GM18907 (cell line): ENCODE data around the gene ISLR.

Experiments used
- ATAC-seq: cut with Tn5 transposase; IDR thresholded peaks from one replicate; pipeline ENCODE4 v1.9.1; 2021; ENCODE audit warnings: mild to moderate bottlenecking, moderate library complexity; ENCODE audit not compliant: unreplicated experiment

ISLR gene

DNA sequence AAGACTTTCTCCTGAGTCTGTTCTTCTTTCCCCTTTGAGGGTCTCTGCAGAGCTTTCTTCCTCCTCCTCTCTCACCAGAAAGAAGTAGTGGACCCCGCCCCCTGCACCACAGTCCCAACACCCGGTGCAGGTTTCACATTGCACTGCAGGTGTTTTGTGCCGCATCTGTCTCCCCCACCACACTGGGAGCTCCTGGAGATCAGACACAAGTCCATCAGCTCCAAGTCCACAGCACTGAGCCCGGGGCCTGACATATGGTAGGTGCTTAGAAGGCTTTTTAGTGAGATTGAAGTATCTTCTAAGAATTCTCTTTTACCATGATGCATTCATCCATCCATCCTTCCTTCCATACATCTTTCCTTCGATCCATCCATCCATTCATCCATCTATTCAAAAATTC, 19.2 kb downstream of the ISLR start:
- no peak for ATAC-seq

DNA sequence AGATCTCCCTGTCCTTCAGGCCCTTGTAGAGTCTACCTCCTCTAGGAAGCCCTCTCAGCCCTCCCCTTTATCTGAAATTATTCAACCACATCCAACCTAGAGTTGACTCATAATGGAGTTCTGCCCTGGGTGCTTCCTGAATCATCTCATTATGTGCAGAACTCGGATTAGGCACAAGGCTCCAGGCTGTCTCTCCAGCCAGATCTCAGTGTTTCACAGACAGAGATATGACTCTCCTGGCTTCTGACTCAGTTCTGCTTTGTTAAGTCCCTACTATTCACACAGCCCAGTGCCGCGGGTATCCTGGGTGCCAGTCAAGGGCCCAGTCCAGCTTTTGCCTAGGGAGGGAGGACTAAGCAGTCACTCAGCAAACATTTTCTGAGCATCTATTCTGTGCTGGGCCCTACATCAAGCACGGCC, 19.8 kb downstream of the ISLR start:
- ATAC-seq = no peak

DNA sequence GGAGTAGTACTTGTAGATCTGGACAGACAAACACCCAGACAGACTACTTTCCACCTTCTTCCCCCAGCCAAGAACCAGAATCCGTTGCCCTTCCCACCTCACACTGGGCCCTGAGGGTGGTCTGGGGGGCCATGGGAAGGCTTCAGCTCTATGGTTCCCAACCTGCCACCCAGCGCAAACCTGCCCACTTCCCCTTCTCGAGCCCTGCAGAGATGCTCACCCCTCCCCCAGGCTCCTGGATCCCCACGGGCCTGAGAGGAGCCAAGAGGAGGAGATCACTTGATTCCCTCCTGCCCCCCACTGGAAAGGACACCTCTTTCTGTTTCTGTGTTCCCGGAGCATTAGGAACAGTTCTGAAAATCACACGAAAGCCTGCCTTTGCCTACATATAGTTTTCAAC, 20.4 kb downstream of the ISLR start:
- no peak for ATAC-seq

DNA sequence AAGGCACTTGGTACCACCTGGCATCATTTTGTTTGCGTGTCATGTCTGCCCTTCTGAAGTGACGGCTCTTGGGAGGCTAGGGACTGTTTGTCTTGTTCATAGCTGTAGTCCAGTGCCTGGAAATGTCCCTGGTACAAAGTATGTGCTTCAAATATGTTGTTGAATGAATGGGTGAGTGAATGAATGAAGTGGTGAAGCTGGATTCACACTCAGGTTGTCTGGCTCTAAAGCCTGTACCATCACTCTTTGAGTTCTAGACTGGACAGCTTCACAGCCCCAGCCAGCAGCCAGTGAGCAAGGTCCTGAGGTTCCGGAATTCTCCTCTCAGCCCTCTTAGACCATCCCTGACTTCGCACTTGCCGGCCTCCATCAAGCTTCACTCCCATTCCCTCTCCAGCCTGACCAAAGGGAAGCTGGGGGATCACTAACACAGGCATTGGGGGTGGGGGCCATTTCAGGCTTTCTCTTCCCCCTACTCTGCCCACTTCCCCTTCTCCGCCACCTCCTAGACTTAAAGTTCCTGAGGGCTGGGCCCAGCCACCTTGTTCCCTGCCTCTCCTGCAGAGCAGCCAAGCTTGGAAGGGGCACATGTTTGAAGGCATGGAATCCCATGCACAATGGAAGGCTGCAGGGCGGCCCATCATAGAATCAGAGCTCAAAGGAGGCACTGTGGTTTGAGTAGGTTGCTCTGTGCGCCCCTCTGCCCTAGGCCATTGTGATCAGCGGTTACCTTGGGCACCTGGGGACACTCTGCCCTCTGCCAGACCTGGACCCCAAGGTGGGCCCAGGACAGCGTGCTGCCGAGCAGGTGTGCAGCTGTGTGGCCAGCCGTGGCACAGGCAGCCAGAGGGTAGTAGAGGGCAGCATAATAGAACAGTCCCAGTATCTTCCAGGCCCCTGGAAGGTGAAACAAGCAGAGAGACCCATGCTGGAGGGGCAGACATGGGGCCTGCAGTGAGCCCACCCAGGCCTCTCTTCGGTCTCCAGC, 21.4 kb downstream of the ISLR start:
- ATAC-seq = no peak

DNA sequence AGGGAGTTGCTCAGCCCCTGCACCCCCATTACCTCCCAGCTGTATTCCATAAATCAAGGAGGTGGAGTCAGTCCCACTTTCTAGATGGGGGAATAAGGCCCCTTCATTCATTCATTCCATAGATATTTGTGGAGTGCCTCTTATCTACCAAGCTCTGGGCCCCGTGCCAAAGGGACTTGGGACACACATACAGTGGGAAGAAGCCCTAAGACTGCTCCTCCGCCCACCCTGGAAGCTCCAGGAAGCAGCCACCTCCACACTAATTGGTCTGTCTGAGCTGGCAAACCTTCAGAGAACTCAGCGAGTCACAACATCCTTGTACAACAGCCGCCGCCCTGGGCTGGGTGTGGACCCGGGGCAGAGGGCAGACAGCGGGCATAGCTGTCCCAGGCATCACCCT, 22.7 kb downstream of the ISLR start:
- ATAC-seq = no peak

DNA sequence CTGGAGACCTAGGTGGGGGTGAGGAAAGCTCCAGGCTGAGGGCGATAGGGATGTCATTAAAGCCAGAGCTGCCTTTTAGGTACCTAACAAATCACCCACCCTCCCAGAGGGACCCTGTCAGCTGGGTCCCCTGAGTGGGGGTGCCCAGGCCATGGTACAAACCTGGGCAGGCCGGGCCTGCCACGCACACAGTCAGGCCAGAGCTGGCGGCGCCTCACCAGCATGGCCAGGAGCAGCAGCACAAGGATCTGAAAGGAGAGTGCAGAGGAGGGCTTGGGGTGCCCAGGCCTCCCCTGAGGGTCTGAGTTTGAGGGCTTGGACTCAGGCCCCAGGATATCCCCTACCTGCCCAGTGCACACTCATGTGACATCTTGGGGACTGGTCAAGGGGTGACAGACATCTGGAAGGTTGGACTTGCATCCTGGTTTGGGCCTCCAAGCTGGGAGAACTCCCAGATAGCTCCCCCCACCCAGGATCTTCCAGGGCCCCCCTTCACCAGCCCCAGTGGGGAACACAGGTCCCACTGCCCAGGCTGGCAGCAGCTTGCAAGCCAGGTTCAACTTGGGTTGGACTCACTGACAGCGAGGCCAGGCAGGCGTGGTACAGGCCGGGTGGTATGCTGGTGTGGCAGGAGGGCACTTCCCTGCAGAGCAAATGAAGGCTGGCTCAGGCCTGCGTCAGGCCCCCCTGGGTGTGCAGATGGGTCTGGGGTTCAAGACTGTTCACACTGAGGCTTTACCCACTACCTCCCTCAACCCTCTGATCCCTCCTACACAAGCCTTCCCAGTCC, 23.9 kb downstream of the ISLR start:
- ATAC-seq = no peak

DNA sequence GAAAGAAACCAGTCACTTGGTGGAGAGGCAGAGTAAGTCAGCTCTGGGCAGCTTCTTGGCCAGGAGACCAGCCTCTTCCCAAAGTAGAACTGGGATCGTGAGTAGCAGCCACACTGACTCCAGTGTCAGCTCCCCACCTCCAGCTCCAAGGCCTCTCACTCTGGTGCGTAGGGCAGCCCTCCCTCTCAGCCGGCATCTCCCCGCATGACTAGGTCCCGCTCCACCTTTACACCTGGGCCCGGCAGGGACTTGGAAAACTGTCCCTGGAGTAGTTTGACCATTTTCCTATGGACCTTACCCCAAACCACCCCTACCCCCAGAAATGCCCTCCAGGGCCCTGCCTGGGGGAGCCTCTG, 25.8 kb downstream of the ISLR start:
- no peak for ATAC-seq

DNA sequence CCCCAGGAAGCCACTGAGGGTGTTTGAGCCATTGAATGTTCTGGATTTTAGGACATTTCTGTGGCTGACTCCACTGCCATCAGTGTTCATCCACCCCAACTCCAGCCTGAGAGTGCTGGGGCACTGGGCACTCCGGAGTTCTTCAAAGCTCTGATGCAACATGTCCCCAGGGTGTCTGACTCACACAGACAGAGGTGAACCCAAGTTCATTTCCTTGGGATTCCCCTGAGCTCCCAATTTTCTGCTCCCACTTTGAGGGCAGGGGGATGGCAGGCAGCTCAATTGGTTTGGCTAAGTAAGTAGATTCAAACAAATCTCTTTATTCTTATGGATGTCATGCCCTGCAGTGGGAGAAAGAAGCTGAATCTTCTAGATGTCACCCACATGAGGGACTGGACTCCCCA, 26.9 kb downstream of the ISLR start:
- ATAC-seq = no peak

DNA sequence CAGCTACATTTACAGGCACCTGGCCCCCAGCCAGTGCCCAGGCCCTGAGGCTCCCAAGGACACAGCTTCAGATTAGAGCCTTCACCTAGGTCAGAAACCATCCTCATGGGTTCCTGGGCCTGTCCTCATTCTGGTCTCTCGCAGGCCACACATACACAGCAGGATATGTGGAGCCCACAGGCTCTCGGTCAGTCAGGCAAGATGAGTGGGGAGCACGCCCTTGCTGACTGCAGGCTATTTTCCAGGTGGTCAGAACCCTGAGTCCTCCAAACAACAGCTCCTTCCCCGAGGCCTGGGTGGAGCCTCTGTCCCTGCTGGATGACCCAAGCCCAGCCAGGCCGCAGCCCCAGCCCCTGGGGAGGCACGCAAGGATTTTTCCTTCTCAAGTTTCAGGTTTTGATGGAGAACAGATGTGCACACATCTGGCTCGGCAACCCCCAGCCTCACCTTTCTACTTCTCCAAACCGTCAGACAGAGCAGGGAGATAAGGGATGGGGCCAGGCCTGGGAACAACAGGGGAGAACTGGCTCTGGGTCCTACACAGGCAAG, 27.4 kb downstream of the ISLR start:
- ATAC-seq = no peak

DNA sequence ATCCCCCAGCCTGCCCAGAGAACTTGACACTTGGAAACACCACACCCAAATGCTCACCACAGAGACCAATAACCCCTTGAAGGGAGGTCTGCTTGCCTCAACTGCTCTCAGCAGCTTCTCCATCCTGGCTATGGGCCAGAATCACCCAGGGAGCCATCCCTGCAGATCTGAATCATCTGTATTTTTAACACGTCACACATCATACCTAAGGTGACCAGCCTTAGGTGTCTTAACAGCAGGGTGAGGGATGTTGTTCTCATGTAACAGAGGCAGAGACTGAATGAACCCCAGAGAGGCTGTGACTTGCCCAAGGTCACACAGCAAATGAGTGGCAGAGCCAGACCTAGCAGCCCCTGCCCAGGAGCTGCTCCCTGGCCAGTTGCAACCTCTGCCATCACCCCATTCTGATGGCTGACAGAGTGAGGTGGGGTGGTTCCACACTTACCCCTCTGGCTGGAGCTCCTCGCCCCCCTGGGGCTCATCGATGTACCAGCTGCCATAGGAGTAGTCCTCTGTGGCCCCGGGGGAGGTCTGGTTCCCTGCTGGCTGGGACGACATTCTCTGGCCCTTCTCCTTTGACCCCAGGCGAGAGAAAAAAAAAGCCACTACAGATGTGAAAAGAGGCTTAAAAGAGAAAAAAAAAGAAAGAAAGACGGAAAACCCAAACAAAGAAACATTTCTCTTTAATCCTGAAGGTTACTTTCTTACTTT, 28.4 kb downstream of the ISLR start:
- ATAC-seq = no peak

DNA sequence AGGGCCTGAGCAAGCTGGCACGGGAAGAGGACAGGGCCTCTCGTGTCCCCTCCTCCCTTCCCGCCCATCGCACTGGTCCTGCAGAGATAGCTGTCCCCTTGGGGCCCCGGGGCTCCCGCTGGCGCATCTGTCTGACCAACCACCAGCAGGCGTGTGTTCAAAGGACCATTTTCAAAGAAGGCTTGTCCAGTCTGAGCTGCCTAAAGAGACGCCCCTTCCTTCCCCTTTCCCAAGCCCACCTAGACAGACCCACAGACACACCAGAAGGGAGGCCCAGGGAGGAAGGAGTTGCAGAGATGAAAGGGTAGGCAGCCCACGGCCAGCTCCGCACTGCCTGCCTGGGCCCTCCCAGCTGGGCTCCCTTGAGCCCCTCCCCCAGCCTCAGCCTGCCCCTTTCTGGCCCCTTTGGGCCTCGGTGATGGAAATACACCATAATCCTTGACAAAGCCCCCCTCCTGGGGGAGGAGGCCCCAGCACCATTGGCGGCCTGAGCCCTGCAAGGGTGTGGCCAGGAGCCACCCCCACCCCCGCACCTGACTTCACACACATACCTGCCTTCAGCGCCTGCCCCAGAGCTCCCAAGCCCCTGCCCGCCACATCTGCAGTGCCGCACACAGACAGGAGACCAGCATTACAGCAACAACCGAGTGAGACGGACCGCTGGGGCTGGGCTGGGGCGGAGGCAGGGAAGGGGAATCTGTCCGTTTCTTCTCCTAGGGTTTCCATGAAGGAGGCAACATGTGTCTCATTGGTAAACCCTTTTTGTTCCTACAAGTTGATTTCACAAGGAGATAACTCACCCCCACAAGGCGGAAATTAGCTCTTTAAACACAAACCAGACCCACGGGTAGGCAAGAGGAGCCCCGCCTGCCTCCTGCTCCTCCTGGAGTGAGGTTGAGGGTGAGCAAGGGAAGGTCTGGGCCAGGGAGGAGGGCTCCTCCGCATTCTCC, 29.2 kb downstream of the ISLR start, which contains the start of gene STRA6:
STRA6 (minus strand) TSS at position 336 of the 950 bp plus-strand sequence. CDS start 520 bp downstream, outside the sequence.
- ATAC-seq = no peak

DNA sequence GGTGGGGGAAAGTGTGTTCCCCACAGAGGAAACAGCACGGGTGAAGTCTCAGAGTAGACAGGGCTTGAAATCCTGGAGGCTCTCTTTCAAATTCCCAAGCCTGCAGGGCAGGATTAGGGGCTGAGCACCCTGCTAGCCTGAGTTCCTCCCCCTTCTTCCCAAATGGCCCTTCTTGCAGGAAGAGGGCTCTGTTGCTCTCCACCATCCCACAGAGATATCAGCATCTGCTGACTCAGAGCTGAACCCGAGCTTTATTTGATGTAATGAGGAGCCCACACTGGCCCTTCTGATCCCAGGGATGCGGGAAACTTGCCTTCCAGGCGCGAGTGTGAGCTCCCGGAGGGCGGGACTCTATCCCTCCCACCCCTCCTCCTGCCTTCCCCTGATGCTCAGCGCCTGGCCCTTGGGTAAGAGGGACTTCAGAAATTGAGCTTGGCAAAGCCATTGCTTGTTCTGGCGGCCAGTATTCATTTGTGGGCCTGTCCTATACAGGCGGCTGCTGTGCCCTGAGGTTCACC, 30.5 kb downstream of the ISLR start:
- ATAC-seq = no peak

DNA sequence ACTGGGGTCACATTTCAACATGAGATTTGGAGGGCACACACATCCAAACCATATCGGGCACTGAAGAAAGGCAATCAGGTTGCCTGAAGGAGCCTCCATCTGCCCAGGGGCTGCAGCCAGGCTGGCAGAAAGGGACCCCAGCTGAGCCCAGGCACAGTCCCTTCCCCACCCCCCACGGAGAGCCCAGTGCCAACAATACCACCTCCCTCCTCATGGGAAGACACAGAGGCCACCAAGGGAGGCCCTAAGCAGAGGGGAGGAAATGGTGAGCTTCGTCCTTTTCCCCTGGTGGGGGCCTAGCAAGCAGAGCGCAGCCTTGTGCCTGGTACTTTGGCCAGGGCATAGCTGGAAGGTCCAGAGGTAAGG, 32.1 kb downstream of the ISLR start:
- no peak for ATAC-seq

DNA sequence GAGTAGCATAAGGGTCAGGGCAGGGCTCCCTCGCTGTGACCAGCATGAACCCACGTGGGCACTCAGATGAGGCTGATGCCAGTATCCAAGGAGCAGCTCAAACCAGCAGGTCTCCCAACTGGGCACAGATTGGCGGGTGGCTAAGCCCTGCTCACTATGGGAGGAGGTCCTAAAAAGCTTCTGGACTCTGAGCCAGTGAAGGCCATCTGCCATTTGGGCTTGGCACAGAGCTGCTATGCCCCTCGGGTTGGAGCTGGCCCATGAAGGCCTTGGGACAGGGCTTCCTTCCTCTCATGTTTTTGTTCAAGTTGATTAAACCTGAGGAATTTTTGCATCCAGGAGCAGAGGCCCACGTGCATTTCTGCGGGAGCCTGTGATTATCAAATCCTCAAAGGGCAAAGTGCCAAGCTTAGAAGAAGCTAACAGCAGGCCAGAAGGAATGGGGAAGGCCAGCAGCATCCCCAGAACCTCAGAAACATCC, 33.3 kb downstream of the ISLR start:
- no peak for ATAC-seq

DNA sequence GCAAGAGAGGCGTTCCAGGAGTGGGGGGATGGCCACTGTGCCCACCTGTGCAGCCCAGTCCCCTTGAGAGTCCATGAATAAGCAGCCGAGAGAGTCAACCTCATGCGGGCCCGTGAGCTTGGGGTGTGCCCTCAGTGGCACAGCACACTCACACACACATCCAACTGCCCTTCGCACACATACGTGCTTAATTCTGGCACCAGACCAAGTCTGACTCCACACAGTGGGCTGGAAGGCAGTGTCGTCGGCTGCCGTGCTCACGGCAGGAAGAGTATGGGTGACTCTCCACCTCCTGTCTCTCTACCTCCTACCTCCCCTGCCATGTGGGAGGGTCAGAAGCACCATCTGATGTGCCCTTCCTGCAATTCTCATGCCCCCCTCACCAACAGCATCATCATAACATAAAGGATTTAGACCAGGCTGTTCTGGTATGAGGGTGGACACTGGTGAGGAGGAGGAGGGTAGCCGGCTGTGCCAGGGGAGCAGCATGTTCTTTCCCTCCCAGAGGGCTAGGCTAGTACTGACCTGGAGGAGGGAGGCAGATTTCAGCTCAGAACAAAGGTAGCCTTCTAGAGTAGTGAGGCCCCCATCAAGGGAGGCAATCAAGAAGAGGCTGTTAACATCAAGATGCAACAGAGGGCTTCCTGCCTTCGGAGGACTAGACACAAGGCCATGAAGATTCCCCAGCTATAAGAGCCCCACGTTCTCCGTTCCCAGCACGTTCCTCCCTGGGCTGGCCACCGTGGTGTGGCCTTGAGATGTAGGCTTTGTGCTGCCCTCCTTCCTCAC, 34.3 kb downstream of the ISLR start:
- ATAC-seq = no peak

DNA sequence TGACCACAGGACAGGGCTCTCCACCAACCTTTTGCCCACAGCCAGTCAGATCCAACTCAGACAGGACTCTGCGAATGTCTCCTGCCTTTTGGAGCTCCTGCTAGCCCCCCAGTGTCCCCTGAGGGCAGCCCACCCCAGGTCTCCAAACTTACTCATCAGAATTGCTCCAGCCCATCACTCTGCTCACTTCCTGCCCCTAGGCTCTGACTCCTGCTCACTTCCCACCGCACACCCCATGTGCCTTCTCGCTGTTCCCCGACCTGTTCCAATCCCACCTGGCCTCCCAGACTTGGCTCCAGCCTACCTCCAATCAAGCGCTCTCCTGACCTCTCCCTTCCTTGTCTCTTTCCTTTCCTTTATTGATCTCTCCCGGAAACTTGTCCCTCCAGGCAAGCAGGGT, 35.0 kb downstream of the ISLR start:
- no peak for ATAC-seq

DNA sequence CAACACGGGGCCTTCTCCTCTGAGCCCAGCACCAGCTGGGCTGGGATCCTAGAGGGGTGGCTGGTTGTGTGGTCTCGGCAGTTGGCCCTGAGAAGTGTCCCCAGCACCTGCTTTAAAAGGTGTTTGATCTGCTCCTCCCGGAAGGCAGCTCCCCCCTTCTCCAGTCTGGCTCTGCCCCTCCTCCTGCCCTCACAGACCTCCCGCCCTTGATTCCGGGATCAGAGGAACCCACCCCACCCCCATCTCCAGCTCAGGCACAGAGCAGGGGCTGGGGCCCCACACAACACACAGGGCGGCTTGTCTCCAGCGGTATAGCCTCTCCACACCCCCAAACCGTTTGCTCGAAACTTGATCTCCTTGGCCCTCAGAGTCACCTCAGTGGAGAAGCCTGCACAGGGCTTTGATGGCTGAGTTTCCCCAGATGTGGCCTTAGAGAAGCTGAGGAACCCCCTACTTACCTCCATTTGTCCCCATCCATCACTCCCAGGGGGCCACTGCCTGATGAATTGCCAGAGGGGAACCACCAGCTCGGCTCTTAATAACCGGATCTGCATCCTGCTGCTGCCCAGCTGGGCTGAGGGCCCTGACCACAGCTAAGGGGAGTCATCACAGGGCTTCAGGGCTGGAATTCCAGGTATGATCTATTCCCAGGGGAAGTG, 35.5 kb downstream of the ISLR start:
- ATAC-seq = no peak

DNA sequence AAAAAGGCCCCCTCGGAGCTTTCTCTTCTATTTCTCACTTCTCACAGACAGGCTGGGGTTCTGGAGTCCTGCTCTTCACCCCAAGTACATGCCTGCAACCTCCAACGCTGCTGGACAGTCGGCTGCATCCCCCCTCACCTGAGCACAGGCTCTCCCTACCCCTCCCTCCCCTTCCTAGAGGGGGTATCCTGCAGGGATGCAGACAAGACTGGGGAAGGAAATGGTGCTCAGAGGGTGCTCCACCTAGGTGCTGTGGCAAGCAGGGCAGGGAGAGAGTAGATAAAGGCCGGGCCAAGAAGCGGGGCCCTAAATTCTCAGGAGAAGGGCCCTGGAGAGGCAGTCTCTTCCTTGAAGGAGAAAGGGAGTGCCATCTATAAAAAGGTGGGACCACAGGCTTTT, 36.0 kb downstream of the ISLR start:
- ATAC-seq = no peak
